Measurements from ENCODE around the gene SIGLEC7. TPM values are rescaled to one million over a fixed set of nuclear protein-coding genes. Genes with fewer than 3 reads are reported as not detected.

Gene SIGLEC7
- total RNA-seq, 2 experiments from 2014 or later: 0.20 TPM; not detected in 1

GRCh38 chr19:51145916-51146493 lies 3.9 kb downstream of the SIGLEC7 start:
- no peak overlapping the region for H3K4me3 ChIP-seq (ENCODE audit: low read length)
- H3K36me3 ChIP-seq (ENCODE audit: insufficient read depth, low read length): no peaks in the 10 kb centered on the region
- ChIA-PET CTCF (no interaction called here), POLR2A (interaction anchor here (0.6 kb wide), 1 partner anchor 15 kb away, joined by 3 read pairs; no protein-coding TSS in a partner anchor)
- TF ChIP-seq CTCF (IDR thresholded peaks at IDR 0.05): no peak
- Mint-ChIP-seq H3K27ac (no peak overlapping the region), H3K4me3 (no peak overlapping the region), H3K36me3 (ENCODE audit: low read depth) (no peaks in the 10 kb centered on the region), H3K9me3 (no peaks in the 10 kb centered on the region), H3K4me1 (ENCODE audit: low read depth) (no peaks in the 10 kb centered on the region), H3K27me3 (peaks cover 4% of the 10 kb centered on the region)
- intact Hi-C loops (cut with DNase I, micrococcal nuclease): no loop called here
- H3K27ac ChIP-seq (ENCODE audit: low read depth in 1 of 2, low read length in 2 of 2): no peak overlapping the region
- peaks cover 0 to 3% of the 10 kb centered on the region in 2 experiments for H3K9me3 ChIP-seq (ENCODE audit: control insufficient read depth in 1 of 2, insufficient read depth in 1 of 2, low read length in 2 of 2)
- H3K4me1 ChIP-seq (ENCODE audit: insufficient read depth, low read length): peaks cover 14% of the 10 kb centered on the region
- H3K27me3 ChIP-seq (ENCODE audit: control insufficient read depth in 1 of 2, insufficient read depth in 2 of 2, low read length in 2 of 2): no peaks in the 10 kb centered on the region
- DNase-seq (no peak), ATAC-seq (ENCODE audit: poor library complexity) (no peak)

- no peaks in the 10 kb centered on the region for H3K36me3 ChIP-seq (ENCODE audit: insufficient read depth, low read length)
- H3K4me1 Mint-ChIP-seq (ENCODE audit: low read depth): no peaks in the 10 kb centered on the region
These were observed 4.7 kb downstream of the SIGLEC7 start for GRCh38 chr19:51146751-51147150.

GRCh38 chr19:51147663-51148062 lies 5.6 kb downstream of the SIGLEC7 start:
- Histone ChIP-seq H3K4me3 (ENCODE audit: low read length) (no peak overlapping the region), H3K27me3 (ENCODE audit: control insufficient read depth in 1 of 2, insufficient read depth in 2 of 2, low read length in 2 of 2) (no peaks in the 10 kb centered on the region), H3K9me3 (ENCODE audit: control insufficient read depth in 1 of 2, insufficient read depth in 1 of 2, low read length in 2 of 2) (peaks cover 0 to 4% of the 10 kb centered on the region in 2 experiments), H3K27ac (ENCODE audit: low read depth in 1 of 2, low read length in 2 of 2) (no peak overlapping the region), H3K36me3 (ENCODE audit: insufficient read depth, low read length) (no peaks in the 10 kb centered on the region), H3K4me1 (ENCODE audit: insufficient read depth, low read length) (peaks cover 4% of the 10 kb centered on the region)
- no peaks in the 10 kb centered on the region for H3K36me3 Mint-ChIP-seq (ENCODE audit: low read depth)
- no peaks in the 10 kb centered on the region for H3K4me1 Mint-ChIP-seq (ENCODE audit: low read depth)
- ChIA-PET POLR2A (interaction anchor here (0.6 to 0.9 kb wide), 2 partner anchors 11 to 16 kb away, joined by 3 read pairs; no protein-coding TSS in a partner anchor), CTCF (no interaction called here)
- no peak for TF ChIP-seq CTCF (IDR thresholded peaks at IDR 0.05)
- no peaks in the 10 kb centered on the region for H3K9me3 Mint-ChIP-seq
- no peak overlapping the region for H3K4me3 Mint-ChIP-seq
- DNase-seq (no peak), ATAC-seq (ENCODE audit: poor library complexity) (no peak)
- intact Hi-C loops (cut with DNase I, micrococcal nuclease): no loop called here
- H3K27me3 Mint-ChIP-seq: peaks cover 4% of the 10 kb centered on the region
- H3K27ac Mint-ChIP-seq: no peak overlapping the region

More at GRCh38 chr19:51146751-51147150, 4.7 kb downstream of the SIGLEC7 start:
- Histone ChIP-seq H3K27ac (ENCODE audit: low read depth in 1 of 2, low read length in 2 of 2) (no peak overlapping the region), H3K4me1 (ENCODE audit: insufficient read depth, low read length) (peaks cover 10% of the 10 kb centered on the region), H3K4me3 (ENCODE audit: low read length) (no peak overlapping the region), H3K9me3 (ENCODE audit: control insufficient read depth in 1 of 2, insufficient read depth in 1 of 2, low read length in 2 of 2) (peaks cover 0 to 2% of the 10 kb centered on the region in 2 experiments), H3K27me3 (ENCODE audit: control insufficient read depth in 1 of 2, insufficient read depth in 2 of 2, low read length in 2 of 2) (no peaks in the 10 kb centered on the region)
- no peak for ATAC-seq (ENCODE audit: poor library complexity)
- H3K27me3 Mint-ChIP-seq: peaks cover 4% of the 10 kb centered on the region
- H3K4me3 Mint-ChIP-seq: no peak overlapping the region
- ChIA-PET CTCF (no interaction called here), POLR2A (no interaction called here)
- intact Hi-C loops (cut with DNase I, micrococcal nuclease): no loop called here
- DNase-seq: no peak
- TF ChIP-seq CTCF (IDR thresholded peaks at IDR 0.05): no peak
- H3K9me3 Mint-ChIP-seq: no peaks in the 10 kb centered on the region
- no peaks in the 10 kb centered on the region for H3K36me3 Mint-ChIP-seq (ENCODE audit: low read depth)
- no peak overlapping the region for H3K27ac Mint-ChIP-seq

Data from CD4-positive, alpha-beta T cell (primary cell).